HepG2 (cell line): Measurements from ENCODE around the gene DPH1. TPM values are rescaled to one million over a fixed set of nuclear protein-coding genes. Genes with fewer than 3 reads are reported as not detected.

ENCODE experiments used
- CBFB ChIP-seq: sonication (generic); formaldehyde crosslinking; IDR thresholded peaks from 2 replicates; pipeline ENCODE4 v1.4.0; 2020; ENCODE audit warnings: missing genetic modification reagents
- DNMT1 ChIP-seq: sonication (generic); formaldehyde crosslinking; IDR thresholded peaks from 2 replicates; pipeline ENCODE4 v1.5.1; 2020; ENCODE audit warnings: mild to moderate bottlenecking, missing genetic modification reagents
- DRAP1 ChIP-seq: IDR thresholded peaks from 2 replicates; pipeline ENCODE4 v1.6.1; 2016; ENCODE audit warnings: missing genetic modification reagents, missing compliant biosample characterization
- FOXA3 ChIP-seq: IDR thresholded peaks from 2 replicates; pipeline ENCODE4 v1.6.1; 2016; ENCODE audit warnings: missing genetic modification reagents, missing compliant biosample characterization
- FOXP1 ChIP-seq, 2 experiments: fragments of 450-650 bp in 1 of 2; IDR thresholded peaks; 2 replicates each; pipeline ENCODE4 v1.6.1; 2017 to 2018; ENCODE audit warnings: antibody characterized with exemption in 1 of 2
- GTF3A ChIP-seq: sonication (generic); formaldehyde crosslinking; conservative IDR thresholded peaks from 2 replicates; pipeline ENCODE4 v1.4.0; 2020; ENCODE audit warnings: mild to moderate bottlenecking, missing genetic modification reagents
- HOXA3 ChIP-seq: sonication (generic); formaldehyde crosslinking; IDR thresholded peaks from 2 replicates; pipeline ENCODE4 v1.5.0; 2020; ENCODE audit warnings: missing genetic modification reagents
- KDM5B ChIP-seq: sonication (generic); formaldehyde crosslinking; IDR thresholded peaks from 2 replicates; pipeline ENCODE4 v1.4.0; 2020; ENCODE audit warnings: missing genetic modification reagents, mild to moderate bottlenecking, borderline replicate concordance
- PAF1 ChIP-seq: IDR thresholded peaks from 2 replicates; pipeline ENCODE4 v1.6.1; 2016; ENCODE audit warnings: missing genetic modification reagents, missing compliant biosample characterization
- RBFOX2 ChIP-seq: fragments of 200-400 bp; formaldehyde crosslinking; IDR thresholded peaks from 2 replicates; pipeline ENCODE4 v1.6.1; 2017; ENCODE audit warnings: low read depth, mild to moderate bottlenecking, low read length
- STAG1 ChIP-seq: sonication (generic); formaldehyde crosslinking; IDR thresholded peaks from 2 replicates; pipeline ENCODE4 v1.4.0; 2020; ENCODE audit warnings: missing genetic modification reagents
- THYN1 ChIP-seq: sonication (generic); formaldehyde crosslinking; IDR thresholded peaks from 2 replicates; pipeline ENCODE4 v1.8.1; 2023; ENCODE audit warnings: low read depth, mild to moderate bottlenecking, moderate library complexity, missing genetic modification reagents, borderline replicate concordance
- U2AF1 ChIP-seq: fragments of 200-400 bp; formaldehyde crosslinking; optimal IDR thresholded peaks from 2 replicates; pipeline ENCODE3; 2017; ENCODE audit warnings: mild to moderate bottlenecking, low read depth, low read length
- ZNF282 ChIP-seq: fragments of 450-650 bp; IDR thresholded peaks from 2 replicates; pipeline ENCODE4 v1.6.1; 2018; ENCODE audit not compliant: partially characterized antibody
- ZNF318 ChIP-seq: sonication (generic); formaldehyde crosslinking; IDR thresholded peaks from 2 replicates; pipeline ENCODE4 v1.4.0; 2020; ENCODE audit warnings: mild to moderate bottlenecking, missing genetic modification reagents
- ZNF326 ChIP-seq: sonication (generic); formaldehyde crosslinking; IDR thresholded peaks from 2 replicates; pipeline ENCODE4 v1.4.0; 2020; ENCODE audit warnings: missing genetic modification reagents, borderline replicate concordance
- ZNF34 ChIP-seq: sonication (generic); formaldehyde crosslinking; IDR thresholded peaks from 2 replicates; pipeline ENCODE4 v1.4.0; 2020; ENCODE audit warnings: mild to moderate bottlenecking, missing genetic modification reagents, borderline replicate concordance
- ZNF510 ChIP-seq: sonication (generic); formaldehyde crosslinking; IDR thresholded peaks from 2 replicates; pipeline ENCODE4 v1.4.0; 2020; ENCODE audit warnings: low read depth, mild to moderate bottlenecking, missing genetic modification reagents
- ZNF598 ChIP-seq: sonication (generic); formaldehyde crosslinking; IDR thresholded peaks from 2 replicates; pipeline ENCODE4 v1.5.1; 2020; ENCODE audit warnings: mild to moderate bottlenecking, missing genetic modification reagents, borderline replicate concordance
- polyA plus RNA-seq, 8 experiments: library from polyadenylated mRNA; depleted of rRNA in 3 of 8; stranded (reverse) in 7 of 8; unstranded in 1 of 8; fragments of >200 nt; fragmentation: Illumina TruSeq in 4 of 8; extraction: Trizol in 4 of 8; gene quantifications; 2 replicates each; pipeline versions ENCODE4 v1.2.1 to v1.2.3, GENCODE V29; 2011 to 2016; ENCODE audit warnings: low read depth in 4 of 8, missing spikeins in 1 of 8, mixed read lengths in 1 of 8; ENCODE audit not compliant: insufficient read depth in 1 of 8
- total RNA-seq, 5 experiments: library from RNA; depleted of rRNA; stranded (reverse); fragments of >200 nt; fragmentation: Illumina TruSeq; extraction: Trizol; gene quantifications; 2 replicates each; pipeline ENCODE4 v1.2.3, GENCODE V29; 2016; ENCODE audit warnings: low read depth in 1 of 5
- TF ChIP-seq, protein P1 (sequence below): sonication (generic); formaldehyde crosslinking; IDR thresholded peaks from 2 replicates; pipeline ENCODE4 v1.5.0; 2020; ENCODE audit warnings: mild to moderate bottlenecking, missing genetic modification reagents

Gene DPH1
- total and polyA plus RNA-seq, 2 of the 13 experiments (the other 11 are each of a cell fraction or from before 2014, with no cell fraction given), result 25.3 to 42.8 TPM

DNA sequence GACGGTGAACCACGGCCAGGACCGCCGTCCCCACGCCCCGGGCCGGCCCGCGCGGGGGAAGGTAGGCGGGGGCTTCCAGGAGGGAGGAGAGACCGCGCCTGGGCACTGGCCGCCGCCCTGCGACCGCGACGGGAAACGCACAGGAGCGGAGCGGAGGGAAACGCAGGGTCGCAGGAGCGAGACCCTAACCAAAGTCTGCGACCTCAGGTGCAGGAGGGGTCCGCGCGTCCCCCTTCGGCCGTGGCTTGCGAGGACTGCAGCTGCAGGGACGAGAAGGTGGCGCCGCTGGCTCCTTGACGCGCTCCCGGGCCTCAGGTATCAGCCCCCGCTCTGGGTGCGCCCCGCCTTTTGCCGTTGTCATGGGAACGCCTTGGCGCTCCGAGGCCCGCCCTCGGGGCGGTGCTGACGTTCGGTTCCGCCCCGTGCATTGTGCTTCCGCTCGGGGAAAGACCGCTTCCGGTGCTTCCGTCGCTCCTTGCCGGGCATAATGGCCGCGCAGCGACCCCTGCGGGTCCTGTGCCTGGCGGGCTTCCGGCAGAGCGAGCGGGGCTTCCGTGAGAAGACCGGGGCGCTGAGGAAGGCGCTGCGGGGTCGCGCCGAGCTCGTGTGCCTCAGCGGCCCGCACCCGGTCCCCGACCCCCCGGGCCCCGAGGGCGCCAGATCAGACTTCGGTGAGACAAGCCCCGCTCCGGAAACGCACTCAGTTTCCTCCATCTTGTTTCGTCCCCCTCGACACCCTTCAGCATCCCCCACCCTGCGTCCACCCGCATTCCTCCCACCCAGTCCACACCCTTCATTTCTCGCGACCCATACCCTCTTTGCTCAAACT lies 11.8 kb downstream of the DPH1 start, which contains the start of gene OVCA2 (continued):
- TF ChIP-seq ZNF326 (no peak), ZNF282 (no peak), STAG1 (peak; percentile 85), HOXA3 (peak; percentile 97), ZNF510 (0 out of 2 replicates have a peak, but pooled peaks have one; percentile 74), KDM5B (peak; percentile 61), FOXP1 (IDR thresholded peaks at IDR 0.05) (no peak), FOXP1 (CRISPR knock-in tag; IDR thresholded peaks at IDR 0.05) (0 out of 2 replicates have a peak, but pooled peaks have one; percentile 7), FOXA3 (peak; percentile 47; the same call in 1 of the 2 replicates), DNMT1 (CRISPR knock-in tag) (no peak), PAF1 (no peak), CBFB (peak; percentile 70; the same call in 1 of the 2 replicates), ZNF598 (CRISPR knock-in tag) (peak; percentile 16; the same call in 1 of the 2 replicates), DRAP1 (CRISPR knock-in tag) (peak; percentile 38; the same call in 1 of the 2 replicates), THYN1 (CRISPR knock-in tag) (no peak; the same call in 1 of the 2 replicates), GTF3A (CRISPR knock-in tag) (no peak), U2AF1 (no peak), ZNF34 (0 out of 2 replicates have a peak, but pooled peaks have one; percentile 53), RBFOX2 (peak; percentile 94), ZNF318 (CRISPR knock-in tag) (no peak)
- TF ChIP-seq, protein P1, sequence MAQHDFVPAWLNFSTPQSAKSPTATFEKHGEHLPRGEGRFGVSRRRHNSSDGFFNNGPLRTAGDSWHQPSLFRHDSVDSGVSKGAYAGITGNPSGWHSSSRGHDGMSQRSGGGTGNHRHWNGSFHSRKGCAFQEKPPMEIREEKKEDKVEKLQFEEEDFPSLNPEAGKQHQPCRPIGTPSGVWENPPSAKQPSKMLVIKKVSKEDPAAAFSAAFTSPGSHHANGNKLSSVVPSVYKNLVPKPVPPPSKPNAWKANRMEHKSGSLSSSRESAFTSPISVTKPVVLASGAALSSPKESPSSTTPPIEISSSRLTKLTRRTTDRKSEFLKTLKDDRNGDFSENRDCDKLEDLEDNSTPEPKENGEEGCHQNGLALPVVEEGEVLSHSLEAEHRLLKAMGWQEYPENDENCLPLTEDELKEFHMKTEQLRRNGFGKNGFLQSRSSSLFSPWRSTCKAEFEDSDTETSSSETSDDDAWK (CRISPR knock-in tag), result no peak
